NCI-H2029 (cell line): ENCODE results near the gene CTTNBP2.
A peak's percentile ranks its signal among the peaks of the same experiment; 100 is the strongest.

Experiments used
- DNase-seq: peaks from one replicate; lab custom pipeline; 2025; lab: John Stamatoyannopoulos, UW

Gene CTTNBP2

DNA sequence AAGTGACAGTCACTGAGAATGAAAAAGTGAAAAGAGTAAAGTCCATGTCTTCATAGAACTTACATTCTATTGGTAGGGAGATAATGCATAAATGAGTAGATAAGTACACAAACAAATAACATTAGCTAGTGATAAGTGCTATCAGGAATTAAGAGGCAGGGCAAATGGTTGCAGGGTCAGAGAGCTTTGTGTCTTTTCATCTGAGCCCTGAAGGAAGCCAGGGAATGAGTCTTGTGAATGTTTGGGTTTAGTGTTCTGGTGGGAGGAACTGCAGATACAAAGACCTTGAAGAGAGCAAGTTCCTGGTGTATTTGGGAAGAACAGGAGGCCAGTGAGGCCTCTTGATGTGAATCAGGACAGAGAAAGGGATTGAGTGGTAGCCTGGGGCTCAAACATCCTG is 183.8 kb downstream of the CTTNBP2 start:
- no peak for DNase-seq

DNA sequence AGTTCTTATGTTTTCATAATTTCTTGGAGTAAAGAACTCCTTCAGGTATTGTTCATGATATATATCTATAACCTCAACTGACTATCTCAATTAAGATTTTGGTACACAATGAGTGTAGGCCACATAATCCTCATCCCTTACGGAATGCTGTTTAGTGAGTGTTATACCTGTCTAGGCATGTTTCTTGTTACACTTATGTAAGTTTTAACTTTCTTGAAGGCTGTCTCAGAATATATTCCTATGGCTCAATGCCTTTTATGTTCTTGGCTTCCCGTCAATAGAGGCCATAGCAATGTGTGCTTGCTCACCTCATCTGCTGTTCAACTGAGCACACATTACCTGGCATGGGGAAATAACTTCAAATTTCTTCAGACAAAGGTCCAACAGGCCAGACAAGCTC is 185.1 kb downstream of the CTTNBP2 start:
- DNase-seq, result no peak

- no peak for DNase-seq
These were observed 186.8 kb downstream of the CTTNBP2 start for GRCh38 chr7:117686311-117686935.

GRCh38 chr7:117685795-117686194 is 187.4 kb downstream of the CTTNBP2 start:
- no peak for DNase-seq

- no peak for DNase-seq
These were observed 189.6 kb downstream of the CTTNBP2 start for GRCh38 chr7:117683430-117684175.

- DNase-seq, result no peak
These were observed 190.4 kb downstream of the CTTNBP2 start for GRCh38 chr7:117682681-117683385.

- no peak for DNase-seq
These were observed 194.1 kb downstream of the CTTNBP2 start for GRCh38 chr7:117679120-117679519.

- DNase-seq, result no peak
These were observed 197.5 kb downstream of the CTTNBP2 start for GRCh38 chr7:117675497-117676435.

- DNase-seq, result peak; percentile 71
These were observed 198.6 kb downstream of the CTTNBP2 start for GRCh38 chr7:117674617-117675016.

- DNase-seq, result peak; percentile 83
These were observed 199.4 kb downstream of the CTTNBP2 start for GRCh38 chr7:117673839-117674238.

DNA sequence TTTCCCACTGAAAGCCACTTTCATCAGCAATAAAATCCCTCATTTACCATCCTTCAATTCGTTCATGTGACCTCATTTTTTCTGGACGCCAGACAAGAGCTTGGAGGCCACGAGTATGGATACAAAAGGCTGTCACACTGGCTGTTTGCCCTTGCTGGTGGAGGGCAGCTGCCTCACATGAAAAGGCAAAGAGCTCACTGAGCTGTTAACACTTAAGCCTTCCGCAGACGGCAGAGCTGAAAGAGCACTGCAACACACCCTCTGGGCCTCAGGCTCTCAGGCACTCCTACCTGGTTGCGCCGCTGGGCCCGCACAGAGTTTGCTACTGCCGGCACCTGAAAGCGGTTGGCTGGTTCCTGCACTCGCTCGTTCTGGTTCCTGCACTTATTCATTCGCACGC is 199.9 kb downstream of the CTTNBP2 start:
- DNase-seq, result peak; percentile 99

- peak; percentile 87 for DNase-seq
These were observed 200.8 kb downstream of the CTTNBP2 start for GRCh38 chr7:117672453-117672852.

- no peak for DNase-seq
These were observed 203.4 kb downstream of the CTTNBP2 start for GRCh38 chr7:117669818-117670217.

DNA sequence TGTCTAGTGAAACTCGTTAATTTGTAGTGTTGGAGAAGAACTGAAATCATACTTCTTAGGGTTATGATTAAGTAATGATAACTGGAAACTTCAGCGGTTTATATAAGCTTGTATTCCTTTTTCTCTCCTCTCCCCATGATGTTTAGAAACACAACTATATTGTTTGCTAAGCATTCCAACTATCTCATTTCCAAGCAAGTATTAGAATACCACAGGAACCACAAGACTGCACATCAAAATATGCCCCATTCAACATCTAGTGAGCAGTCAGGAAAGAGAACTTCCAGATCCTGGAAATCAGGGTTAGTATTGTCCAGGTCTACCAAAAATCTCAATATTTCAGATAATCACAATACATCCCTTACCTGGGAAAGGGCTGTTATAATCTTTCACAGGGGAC is 205.8 kb downstream of the CTTNBP2 start:
- DNase-seq, result no peak

DNA sequence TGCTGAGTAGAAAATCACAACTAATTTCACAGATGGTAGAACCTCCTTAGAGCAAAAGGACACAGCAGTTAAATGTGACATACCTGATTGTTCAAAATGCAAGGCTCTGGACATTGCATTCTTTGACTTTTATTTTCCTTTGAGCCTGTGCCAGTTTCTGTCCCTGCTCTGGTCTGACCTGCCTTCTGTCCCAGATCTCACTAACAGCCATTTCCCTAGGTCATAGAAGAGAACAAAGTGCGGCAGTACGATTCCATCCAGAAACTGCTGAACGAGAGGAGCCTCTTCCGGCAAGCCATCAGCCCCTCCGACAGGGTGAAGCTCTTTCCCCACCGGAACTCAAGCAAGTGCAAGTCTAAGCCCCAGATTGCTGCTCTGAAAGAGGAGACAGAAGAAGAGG is 206.6 kb downstream of the CTTNBP2 start:
- DNase-seq, result no peak

DNA sequence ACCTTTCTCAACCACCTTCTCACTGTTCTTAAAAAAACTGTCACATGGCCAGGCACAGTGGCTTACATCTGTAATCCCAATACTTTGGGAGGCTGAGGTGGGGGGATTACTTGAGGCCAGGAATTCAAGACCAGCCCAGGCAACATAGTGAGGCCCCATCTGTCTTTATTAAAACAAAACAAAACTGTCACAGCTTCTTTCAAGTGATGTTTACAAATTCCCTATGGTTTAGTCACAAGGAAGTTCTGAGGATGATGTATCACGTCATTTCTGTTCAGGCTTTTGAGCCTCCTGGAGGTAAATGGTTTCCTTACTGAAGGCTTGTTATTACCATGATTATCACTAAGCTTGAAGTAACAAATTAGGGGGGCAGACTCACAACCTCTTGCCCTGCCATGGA is 207.2 kb downstream of the CTTNBP2 start:
- DNase-seq, result no peak

DNA sequence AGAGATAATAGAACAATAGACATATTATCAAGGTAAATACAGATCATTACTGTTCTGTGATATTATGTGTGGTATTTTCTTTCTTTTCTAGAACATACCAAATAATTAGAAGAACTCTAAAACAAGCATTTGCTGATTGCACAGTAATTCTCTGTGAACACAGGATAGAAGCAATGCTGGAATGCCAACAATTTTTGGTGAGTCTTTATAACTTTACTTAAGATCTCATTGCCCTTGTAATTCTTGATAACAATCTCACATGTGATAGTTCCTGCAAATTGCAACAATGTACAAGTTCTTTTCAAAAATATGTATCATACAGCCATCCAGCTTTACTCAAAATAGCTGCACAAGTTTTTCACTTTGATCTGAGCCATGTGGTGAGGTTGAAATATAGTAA is 207.9 kb downstream of the CTTNBP2 start:
- no peak for DNase-seq

DNA sequence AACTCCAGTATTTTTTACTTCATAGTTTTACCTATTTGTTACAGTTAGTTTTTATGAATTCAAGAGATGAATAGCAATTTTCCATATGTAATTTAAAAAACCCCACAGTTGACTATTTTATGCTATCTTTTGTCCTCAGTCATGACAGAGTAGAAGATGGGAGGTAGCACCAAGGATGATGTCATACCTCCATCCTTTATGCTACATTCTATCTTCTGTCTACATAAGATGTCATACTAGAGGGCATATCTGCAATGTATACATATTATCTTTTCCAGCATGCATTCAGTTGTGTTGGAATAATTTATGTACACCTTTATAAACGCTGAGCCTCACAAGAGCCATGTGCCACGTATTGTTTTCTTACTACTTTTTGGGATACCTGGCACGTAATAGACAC is 209.2 kb downstream of the CTTNBP2 start:
- DNase-seq, result no peak

- no peak for DNase-seq
These were observed 211.9 kb downstream of the CTTNBP2 start for GRCh38 chr7:117661328-117661727.
